LHCN-M2 (cell line): ENCODE data around the gene L3MBTL3. TPM values are rescaled to one million over a fixed set of nuclear protein-coding genes. Genes with fewer than 3 reads are reported as not detected.
"Not testable (repeated sequence)": the region's sequence is repeated elsewhere in the genome, so short reads cannot be mapped to it uniquely, and the experiment has no call there.

ENCODE experiments used
- DNase-seq: peaks from one replicate; pipeline ENCODE4 v3.0.0-alpha.2; 2012; ENCODE audit warnings: low read depth
- total RNA-seq: library from RNA; depleted of rRNA; stranded (reverse); fragments of >200 nt; gene quantifications from 2 replicates; pipeline ENCODE4 v1.2.3, GENCODE V29; 2014

Gene L3MBTL3
- total RNA-seq, 1 experiment from 2014 or later = 7.0 TPM

- DNase-seq = no peak
Measured at GRCh38 chr6:130075879-130076460, 57.6 kb downstream of the L3MBTL3 start.

DNA sequence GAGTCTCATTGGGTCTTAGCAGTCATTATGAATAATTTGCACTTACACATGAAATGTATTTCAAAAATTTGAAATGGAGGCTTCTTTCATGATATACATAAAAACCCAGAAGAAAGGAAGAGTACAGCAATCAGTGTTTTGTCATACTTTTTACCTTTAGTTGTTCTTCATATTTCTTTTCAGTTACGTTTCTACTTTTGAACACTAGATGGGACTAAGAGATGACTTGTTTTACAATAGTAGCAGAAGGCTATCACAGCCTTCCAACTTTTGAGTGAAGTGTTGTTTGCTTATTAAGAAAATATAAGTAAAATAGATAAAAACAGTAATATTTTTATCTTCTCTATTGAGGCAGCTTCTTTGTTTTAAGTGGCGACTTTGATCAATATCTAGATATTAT is 58.1 kb downstream of the L3MBTL3 start:
- DNase-seq = peak; percentile 1

- no peak for DNase-seq
Measured at GRCh38 chr6:130090796-130091195, 72.4 kb downstream of the L3MBTL3 start.

DNA sequence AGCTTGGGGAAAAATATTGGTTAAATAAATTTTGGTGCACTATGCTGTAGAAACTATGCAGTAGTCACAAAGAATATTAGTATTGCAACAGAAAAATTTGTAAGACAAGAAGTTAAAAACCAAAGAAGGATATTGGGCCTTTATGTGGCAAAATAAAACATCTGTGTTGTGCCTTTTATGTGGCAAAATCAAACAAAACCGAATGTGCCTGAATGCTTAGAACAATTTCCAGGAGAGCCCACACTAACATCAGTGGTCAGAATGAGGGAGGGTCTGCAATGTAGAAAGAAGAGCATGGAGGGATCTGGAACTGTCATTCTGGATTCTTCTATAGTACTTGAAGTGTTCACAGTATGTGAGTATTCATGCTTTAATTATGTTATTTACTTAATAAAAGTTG is 75.2 kb downstream of the L3MBTL3 start:
- DNase-seq = no peak

DNA sequence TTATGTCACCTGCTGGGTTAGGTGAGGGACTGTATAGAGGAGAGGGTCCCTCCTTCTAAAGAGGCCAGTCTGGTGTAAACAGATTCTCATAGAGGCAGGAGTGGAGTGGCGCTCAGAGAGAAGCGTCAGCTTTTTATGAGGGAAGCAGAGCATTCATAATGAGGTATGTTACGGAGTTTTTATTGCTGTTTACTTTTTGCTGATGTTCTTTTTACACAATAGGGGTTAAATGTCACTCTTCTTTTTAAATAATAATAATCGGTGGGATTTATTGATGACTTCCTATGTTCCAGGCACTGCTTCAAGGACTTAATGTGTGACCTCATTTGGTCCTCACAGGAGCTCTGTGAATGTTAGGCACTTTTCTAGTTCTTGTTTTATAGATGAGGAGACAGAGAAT is 79.9 kb downstream of the L3MBTL3 start:
- DNase-seq = no peak

GRCh38 chr6:130099119-130099518 is 80.7 kb downstream of the L3MBTL3 start:
- DNase-seq = no peak

DNA sequence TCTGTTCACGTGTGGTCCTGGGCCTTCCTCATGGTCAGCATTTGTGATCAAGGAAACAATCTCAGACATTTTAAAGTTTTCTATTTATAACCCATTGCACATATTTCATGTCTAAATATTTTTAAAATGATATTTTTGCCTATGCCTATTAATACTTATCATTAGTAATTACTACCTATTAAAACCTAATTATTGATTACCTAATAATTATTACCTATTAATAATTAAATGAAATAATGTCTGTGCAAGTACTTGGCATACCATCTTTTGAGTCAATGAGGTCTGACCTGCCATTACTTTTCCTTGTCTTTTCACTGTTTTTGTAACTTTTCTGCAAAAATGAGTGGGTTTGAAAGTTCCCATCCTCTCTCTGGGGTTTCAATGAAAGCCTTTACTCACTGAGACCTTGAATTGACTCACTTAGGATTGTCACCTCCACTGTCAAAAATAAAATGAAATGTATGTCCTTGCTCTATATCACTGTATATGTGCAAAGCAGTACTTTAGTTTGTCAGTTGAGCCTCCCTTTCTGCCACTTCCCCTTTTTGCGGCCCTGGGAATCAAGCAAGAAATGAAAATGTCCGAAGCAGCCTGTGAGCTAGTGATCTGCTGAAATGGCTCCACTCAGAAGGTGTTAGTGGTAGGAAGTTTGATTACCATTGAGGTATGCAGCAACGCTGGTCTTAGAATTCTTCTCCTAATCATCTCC is 87.8 kb downstream of the L3MBTL3 start:
- DNase-seq = no peak

DNA sequence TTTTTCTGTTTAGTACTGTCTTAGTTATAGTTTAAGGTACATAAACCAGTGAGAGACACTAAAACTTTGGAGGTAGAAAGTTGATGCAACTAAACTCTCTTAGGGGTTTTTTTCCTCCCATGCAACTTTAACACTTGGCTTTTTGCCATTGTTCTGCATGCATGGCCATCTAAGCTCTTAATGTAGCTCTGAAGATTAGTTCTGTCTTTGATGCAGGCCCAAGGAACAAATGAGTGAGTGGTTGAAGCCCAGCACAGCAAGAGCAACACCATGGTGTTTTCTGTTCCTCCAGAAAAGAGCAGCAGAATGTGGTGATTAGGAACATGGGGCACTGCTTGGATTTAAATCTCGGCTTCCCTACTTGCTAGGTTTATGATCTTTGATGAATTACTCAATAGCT is 89.3 kb downstream of the L3MBTL3 start:
- no peak for DNase-seq

DNA sequence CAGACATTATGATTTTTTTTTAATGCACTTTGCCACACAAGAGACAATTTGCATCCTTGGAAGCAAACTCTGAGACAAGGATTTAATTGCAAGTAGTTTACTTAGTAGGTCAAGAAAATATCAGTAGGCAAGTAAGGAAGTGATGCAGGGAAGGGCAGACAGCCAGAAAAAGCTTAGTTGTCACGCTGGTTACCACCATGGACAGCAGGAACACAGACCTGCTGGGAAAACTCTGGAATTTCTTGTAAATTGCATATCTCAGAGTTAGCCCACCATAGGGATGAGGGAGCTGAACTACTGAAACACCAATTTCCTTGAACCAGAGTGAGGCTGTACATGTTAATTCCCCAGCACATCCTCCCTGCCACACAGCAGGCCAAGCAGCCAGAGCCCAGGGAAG is 92.7 kb downstream of the L3MBTL3 start:
- DNase-seq = no peak

GRCh38 chr6:130113201-130113710 is 94.9 kb downstream of the L3MBTL3 start:
- DNase-seq = no peak

- no peak for DNase-seq
Measured at GRCh38 chr6:130115036-130115435, 96.7 kb downstream of the L3MBTL3 start.

- no peak for DNase-seq
Measured at GRCh38 chr6:130116273-130116672, 97.9 kb downstream of the L3MBTL3 start.

GRCh38 chr6:130117187-130117701 is 98.9 kb downstream of the L3MBTL3 start:
- not testable (repeated sequence) for DNase-seq

- DNase-seq = no peak
Measured at GRCh38 chr6:130118236-130118635, 99.9 kb downstream of the L3MBTL3 start.

DNA sequence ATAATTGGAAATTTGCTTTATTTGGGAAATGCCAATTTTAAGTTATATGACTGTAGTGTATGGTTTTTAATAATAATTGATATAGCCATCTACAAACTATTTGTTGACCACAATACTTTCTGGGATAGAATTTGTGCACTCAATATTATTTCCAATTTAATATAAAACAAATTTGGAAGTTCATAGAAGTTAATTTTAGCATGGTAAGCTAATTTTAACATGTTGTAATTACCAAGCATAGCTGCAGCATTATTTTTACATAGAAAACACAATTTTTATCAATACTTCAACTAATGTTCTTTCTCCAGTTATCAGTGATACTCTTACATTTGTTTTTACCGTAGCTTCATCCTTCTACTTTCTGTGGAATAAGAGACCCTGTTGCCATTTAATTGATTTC is 100.8 kb downstream of the L3MBTL3 start:
- DNase-seq = no peak

- no peak for DNase-seq
Measured at GRCh38 chr6:130120731-130121130, 102.3 kb downstream of the L3MBTL3 start.

GRCh38 chr6:130122243-130122642 is 103.9 kb downstream of the L3MBTL3 start:
- no peak for DNase-seq

GRCh38 chr6:130127195-130127594 is 108.8 kb downstream of the L3MBTL3 start:
- DNase-seq = no peak

DNA sequence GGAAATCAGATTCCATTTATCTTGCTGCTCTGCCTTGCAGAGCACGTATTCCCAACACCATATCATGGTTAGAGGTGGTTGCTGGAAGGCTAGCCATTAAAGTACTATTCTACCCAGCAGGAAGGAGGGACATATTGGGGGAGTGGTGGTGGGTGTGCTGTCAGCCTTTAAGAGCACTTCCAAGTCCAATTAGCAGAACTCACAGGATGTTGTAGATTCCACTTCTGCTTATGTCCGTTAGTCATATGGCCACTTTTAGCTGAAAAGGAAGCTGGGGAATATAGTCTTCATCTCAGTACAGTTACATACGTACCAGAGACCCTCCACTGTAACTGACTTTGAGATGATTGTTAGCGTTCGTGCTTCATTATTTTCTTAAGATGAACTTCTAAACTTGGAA is 109.9 kb downstream of the L3MBTL3 start:
- DNase-seq = no peak

DNA sequence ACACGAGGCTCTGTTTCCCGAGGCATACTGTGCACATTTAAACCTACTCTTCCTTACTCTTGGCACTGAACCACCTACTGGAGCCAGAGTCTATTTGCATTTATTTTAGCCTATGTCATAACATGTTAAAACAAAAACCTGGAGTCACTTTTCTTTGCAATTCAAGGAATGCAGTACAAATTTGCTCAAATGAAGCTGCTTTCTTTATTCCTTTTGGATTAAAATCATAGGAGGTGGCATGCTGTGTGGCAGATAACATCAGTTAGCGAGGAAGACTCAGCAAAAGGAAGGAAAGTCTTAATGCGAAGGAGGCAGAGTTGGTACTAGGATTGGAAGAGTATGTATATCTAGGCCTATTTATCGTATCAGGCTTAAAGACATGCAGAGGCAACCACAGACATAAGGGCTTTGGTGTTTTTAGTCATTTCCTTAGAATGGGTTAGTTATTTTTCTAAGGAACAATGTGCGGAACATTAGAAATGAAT is 111.4 kb downstream of the L3MBTL3 start:
- no peak for DNase-seq

GRCh38 chr6:130132286-130132701 is 113.9 kb downstream of the L3MBTL3 start:
- DNase-seq = no peak

GRCh38 chr6:130134582-130134981 is 116.2 kb downstream of the L3MBTL3 start:
- DNase-seq = no peak

DNA sequence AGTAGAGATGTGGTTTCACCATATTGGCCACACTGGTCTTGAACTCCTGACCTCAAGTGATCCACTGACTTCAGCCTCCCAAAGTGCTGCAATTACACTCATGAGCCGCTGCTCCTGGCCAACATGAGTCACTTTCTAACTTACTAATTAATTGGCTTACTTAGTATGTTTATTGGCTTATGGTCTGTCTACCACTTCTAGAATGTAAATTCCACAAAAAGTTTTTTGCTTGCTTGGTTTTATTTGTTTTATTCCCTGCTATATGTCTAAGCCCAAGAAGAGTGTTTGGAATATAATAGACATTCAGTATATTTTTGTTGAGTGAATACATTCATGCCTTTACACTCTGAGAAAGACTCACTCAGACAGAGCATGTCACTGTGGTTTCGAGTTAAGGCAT is 118.4 kb downstream of the L3MBTL3 start:
- DNase-seq = no peak
